GM23248 (cell line): Measurements from ENCODE around the gene LATS2. TPM values are rescaled to one million over a fixed set of nuclear protein-coding genes. Genes with fewer than 3 reads are reported as not detected.
"Not testable (repeated sequence)": the region's sequence is repeated elsewhere in the genome, so short reads cannot be mapped to it uniquely, and the experiment has no call there.

ENCODE experiments used
- DNase-seq: peaks from one replicate; pipeline ENCODE4 v3.0.0-alpha.2; 2015
- H2AFZ ChIP-seq: fragments of 200-600 bp; sonication (generic); 2 replicates; pipeline ENCODE4 v1.6.1; 2016; ENCODE audit warnings: antibody characterized with exemption
- H3F3A ChIP-seq: fragments of 200-600 bp; sonication (generic); 2 replicates; pipeline ENCODE4 v1.6.1; 2016; ENCODE audit warnings: mild to moderate bottlenecking, antibody characterized with exemption, mixed run types; ENCODE audit not compliant: insufficient read depth
- H3K27ac ChIP-seq: fragments of 200-600 bp; sonication (generic); 2 replicates; pipeline ENCODE4 v1.5.1; 2016; ENCODE audit warnings: mild to moderate bottlenecking
- H3K27me3 ChIP-seq: fragments of 200-600 bp; sonication (generic); replicated peaks from 2 replicates; pipeline ENCODE4 v1.6.1; 2016; ENCODE audit warnings: mild to moderate bottlenecking; ENCODE audit not compliant: insufficient read depth
- H3K36me3 ChIP-seq: fragments of 200-600 bp; sonication (generic); 2 replicates; pipeline ENCODE4 v1.6.1; 2016; ENCODE audit warnings: low read depth, mild to moderate bottlenecking
- H3K4me1 ChIP-seq: fragments of 200-600 bp; sonication (generic); 2 replicates; pipeline ENCODE4 v1.6.1; 2016; ENCODE audit warnings: mild to moderate bottlenecking; ENCODE audit not compliant: insufficient read depth
- H3K4me2 ChIP-seq: fragments of 200-600 bp; sonication (generic); one replicate; pipeline ENCODE4 v1.6.1; 2016; ENCODE audit warnings: mild to moderate bottlenecking; ENCODE audit not compliant: unreplicated experiment
- H3K4me3 ChIP-seq: fragments of 200-600 bp; sonication (generic); 2 replicates; pipeline ENCODE4 v1.5.1; 2016; ENCODE audit warnings: mild to moderate bottlenecking
- H3K79me2 ChIP-seq: fragments of 200-600 bp; sonication (generic); 2 replicates; pipeline ENCODE4 v1.6.1; 2016; ENCODE audit warnings: mild to moderate bottlenecking; ENCODE audit not compliant: insufficient read depth
- H3K9ac ChIP-seq: fragments of 200-600 bp; sonication (generic); 2 replicates; pipeline ENCODE4 v1.6.1; 2016; ENCODE audit warnings: mild to moderate bottlenecking
- H3K9me2 ChIP-seq: fragments of 200-600 bp; sonication (generic); 2 replicates; pipeline ENCODE4 v1.6.1; 2016; ENCODE audit warnings: mixed run types, mild to moderate bottlenecking, moderate library complexity; ENCODE audit not compliant: insufficient read depth
- H3K9me3 ChIP-seq: fragments of 200-600 bp; sonication (generic); one replicate; pipeline ENCODE4 v1.6.1; 2017; ENCODE audit warnings: low read depth
- H4K20me1 ChIP-seq: fragments of 200-600 bp; sonication (generic); 2 replicates; pipeline ENCODE4 v1.6.0; 2016; ENCODE audit not compliant: insufficient read depth
- EZH2 ChIP-seq: fragments of 200-600 bp; sonication (generic); IDR thresholded peaks from 2 replicates; pipeline ENCODE4 v1.6.1; 2018; ENCODE audit warnings: antibody characterized with exemption, mild to moderate bottlenecking; ENCODE audit not compliant: insufficient read depth, poor library complexity, severe bottlenecking
- EZH2phosphoT487 ChIP-seq: fragments of 200-600 bp; sonication (generic); IDR thresholded peaks from 2 replicates; pipeline ENCODE4 v1.6.1; 2018; ENCODE audit warnings: antibody characterized with exemption, moderate library complexity, mild to moderate bottlenecking, low read depth; ENCODE audit not compliant: insufficient read depth
- WGBS, 2 experiments: methylation state at CpG; one replicate each; pipeline ENCODE4 v1.1.6; 2015 to 2017; ENCODE audit warnings: low lambda C conversion rate in 2 of 2, low coverage in 1 of 2; ENCODE audit errors: missing lambda C conversion rate in 2 of 2; 5-methylcytosine and 5-hydroxymethylcytosine counted together
- in situ Hi-C: fragments of 300-500 bp; cut with MboI; formaldehyde crosslinking; loops from 2 replicates; pipeline ENCODE4 v1.15.0; 2020
- polyA plus RNA-seq: library from polyadenylated mRNA; unstranded; fragments of >200 nt; fragmentation: Nextera tagmentation; extraction: Ambion mirVana; gene quantifications from 2 replicates; pipeline ENCODE4 v1.2.1, GENCODE V29; 2016
- total RNA-seq: library from RNA; depleted of rRNA; stranded (reverse); fragments of >200 nt; shearing (Covaris generic); gene quantifications from 2 replicates; pipeline ENCODE4 v1.2.3, GENCODE V29; 2014

LATS2 gene
- total and polyA plus RNA-seq, 2 experiments from 2014 or later = 11.8 to 23.0 TPM

- Histone ChIP-seq H3K79me2 (no peaks in the 10 kb centered on the region), H3K9ac (no peak overlapping the region), H3K27me3 (no peaks in the 10 kb centered on the region), H3K36me3 (no peaks in the 10 kb centered on the region), H3K27ac (no peak overlapping the region), H3F3A (peaks cover 7% of the 10 kb centered on the region; the same call in 1 of the 2 replicates), H3K9me2 (no peaks in the 10 kb centered on the region), H3K4me3 (no peak overlapping the region), H3K9me3 (no peaks in the 10 kb centered on the region), H4K20me1 (no peaks in the 10 kb centered on the region), H3K4me2 (no peak overlapping the region), H2AFZ (no peak overlapping the region; the same call in 1 of the 2 replicates), H3K4me1 (peaks cover 13% of the 10 kb centered on the region)
- in situ Hi-C loops = loop anchor here (10.0 kb wide), 2 partner anchors 185 to 545 kb away; no protein-coding TSS in a partner anchor
- no peak for TF ChIP-seq EZH2
- TF ChIP-seq EZH2phosphoT487 = no peak
- WGBS, 2 experiments = 76 to 78% methylated on average over 3 of the region's 3 CpGs
- peak; percentile 60 for DNase-seq
Observed at GRCh38 chr13:20940083-20940482, 121.3 kb downstream of the LATS2 start.

- no peak overlapping the region for H3K4me3 ChIP-seq
- H3K9me2 ChIP-seq = no peaks in the 10 kb centered on the region
- H3K36me3 ChIP-seq = no peaks in the 10 kb centered on the region
- no peak overlapping the region for H3K4me2 ChIP-seq
- 87 to 89% methylated on average over 4 of the region's 4 CpGs for WGBS, 2 experiments
- H4K20me1 ChIP-seq = no peaks in the 10 kb centered on the region
- no peak overlapping the region for H3K27ac ChIP-seq
- H3K27me3 ChIP-seq = no peaks in the 10 kb centered on the region
- in situ Hi-C loops = loop anchor here (10.0 kb wide), 2 partner anchors 185 to 545 kb away; no protein-coding TSS in a partner anchor
- H3K9me3 ChIP-seq = no peaks in the 10 kb centered on the region
- H3F3A ChIP-seq = peaks cover 7% of the 10 kb centered on the region; the same call in 1 of the 2 replicates
- H2AFZ ChIP-seq = no peak overlapping the region; the same call in 1 of the 2 replicates
- no peaks in the 10 kb centered on the region for H3K79me2 ChIP-seq
- TF ChIP-seq EZH2phosphoT487 (no peak), EZH2 (no peak)
- H3K4me1 ChIP-seq = peaks cover 13% of the 10 kb centered on the region
- DNase-seq = no peak
- no peak overlapping the region for H3K9ac ChIP-seq
Observed at GRCh38 chr13:20939662-20940061, 121.7 kb downstream of the LATS2 start.

GRCh38 chr13:20938302-20938701 is 123.1 kb downstream of the LATS2 start:
- Histone ChIP-seq H3K4me3 (no peak overlapping the region), H3K27ac (no peak overlapping the region), H4K20me1 (no peaks in the 10 kb centered on the region), H3K36me3 (no peaks in the 10 kb centered on the region), H2AFZ (no peak overlapping the region), H3K9ac (no peak overlapping the region), H3K9me3 (no peaks in the 10 kb centered on the region), H3F3A (peaks cover 7% of the 10 kb centered on the region; the same call in 1 of the 2 replicates), H3K79me2 (no peaks in the 10 kb centered on the region), H3K9me2 (no peaks in the 10 kb centered on the region), H3K4me2 (no peak overlapping the region), H3K4me1 (peaks cover 12% of the 10 kb centered on the region), H3K27me3 (no peaks in the 10 kb centered on the region)
- in situ Hi-C loops = no loop called here
- no peak for DNase-seq
- TF ChIP-seq EZH2 = no peak
- TF ChIP-seq EZH2phosphoT487 = no peak
- 49 to 51% methylated on average over 6 of the region's 6 CpGs for WGBS, 2 experiments

GRCh38 chr13:20927596-20928257 is 133.7 kb downstream of the LATS2 start:
- Histone ChIP-seq H3K4me1 (no peaks in the 10 kb centered on the region), H3K4me2 (no peak overlapping the region), H4K20me1 (no peaks in the 10 kb centered on the region), H2AFZ (no peak overlapping the region), H3F3A (no peaks in the 10 kb centered on the region), H3K27ac (no peak overlapping the region), H3K9me2 (no peaks in the 10 kb centered on the region), H3K79me2 (no peaks in the 10 kb centered on the region), H3K36me3 (no peaks in the 10 kb centered on the region), H3K9ac (no peak overlapping the region), H3K9me3 (no peaks in the 10 kb centered on the region), H3K27me3 (no peaks in the 10 kb centered on the region), H3K4me3 (no peak overlapping the region)
- no peak for DNase-seq
- TF ChIP-seq EZH2 (no peak), EZH2phosphoT487 (no peak)
- 64 to 65% methylated on average over 4 of the region's 4 CpGs for WGBS, 2 experiments
- in situ Hi-C loops = loop anchor here (10.0 kb wide), 1 partner anchor 433 kb away; no protein-coding TSS in a partner anchor

DNA sequence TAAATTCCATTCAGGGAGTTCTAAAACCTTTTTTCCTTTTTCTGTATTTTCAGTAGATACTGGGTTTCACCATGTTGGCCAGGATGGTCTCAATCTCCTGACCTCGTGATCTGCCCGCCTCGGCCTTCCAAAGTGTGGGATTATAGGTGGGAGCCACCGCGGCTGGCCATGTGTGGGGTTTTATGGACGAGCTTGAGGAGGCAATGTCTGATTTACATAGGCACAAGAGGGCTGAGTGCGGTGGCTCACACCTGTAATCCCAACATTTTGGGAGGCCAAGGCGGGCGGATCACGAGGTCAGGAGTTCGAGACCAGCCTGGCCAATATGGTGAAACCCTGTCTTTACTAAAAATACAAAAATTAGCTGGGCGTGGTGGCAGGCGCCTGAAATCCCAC is 136.0 kb downstream of the LATS2 start:
- not testable (repeated sequence) for H3K4me3 ChIP-seq, H3K9ac ChIP-seq, H3K36me3 ChIP-seq, H3K4me1 ChIP-seq, H3K27ac ChIP-seq, H3K27me3 ChIP-seq, H2AFZ ChIP-seq, H3K9me2 ChIP-seq, H3K79me2 ChIP-seq, H3F3A ChIP-seq, H4K20me1 ChIP-seq, H3K4me2 ChIP-seq, DNase-seq, H3K9me3 ChIP-seq
- in situ Hi-C loops = loop anchor here (10.0 kb wide), 1 partner anchor 431 kb away; no protein-coding TSS in a partner anchor
- WGBS, 2 experiments = 42 to 45% methylated on average over 13 of the region's 13 CpGs
